PC-3 (cell line): ENCODE results near the gene TPPP. TPM values are rescaled to one million over a fixed set of nuclear protein-coding genes. Genes with fewer than 3 reads are reported as not detected.

Experiments
- ATAC-seq: fragments of 200-7000 bp; cut with Tn5 transposase; 2 replicates; pipeline ENCODE4 v1.9.1; 2020; ENCODE audit warnings: mild to moderate bottlenecking, moderate library complexity
- BruUV-seq: library from RNA; stranded (reverse); fragments of 400-500 nt; replicated peaks from 2 replicates; lab custom pipeline; 2021; lab: Mats Ljungman, UMichigan
- CTCF ChIA-PET: fragments of 300-600 bp; sonication (Branson Sonifier 250); formaldehyde crosslinking; loops from one replicate; lab custom pipeline; 2022; ENCODE audit warnings: antibody characterized with exemption; lab: Charles Lee
- POLR2A ChIA-PET: fragments of 300-600 bp; sonication (Branson Sonifier 250); formaldehyde crosslinking; loops from one replicate; lab custom pipeline; 2022; ENCODE audit warnings: antibody characterized with exemption; ENCODE audit not compliant: unreplicated experiment; lab: Charles Lee
- DNase-seq: peaks from one replicate; pipeline ENCODE4 v3.0.0-alpha.2; 2015
- H2AFZ ChIP-seq: fragments of 300-600 bp; sonication (generic); 2 replicates; pipeline ENCODE4 v1.6.0; 2016; ENCODE audit warnings: antibody characterized with exemption, low read length
- H3F3A ChIP-seq: fragments of 300-600 bp; sonication (generic); one replicate; pipeline ENCODE4 v1.6.0; 2017; ENCODE audit warnings: antibody characterized with exemption, low read length, control low read depth, mild to moderate bottlenecking; ENCODE audit not compliant: unreplicated experiment
- H3K27ac ChIP-seq: fragments of 300-600 bp; sonication (generic); 2 replicates; pipeline ENCODE4 v1.5.1; 2016; ENCODE audit warnings: mild to moderate bottlenecking, low read length
- H3K27me3 ChIP-seq: fragments of 300-600 bp; sonication (generic); 2 replicates; pipeline ENCODE4 v1.6.1; 2016; ENCODE audit warnings: low read length, mixed read lengths
- H3K36me3 ChIP-seq: fragments of 300-600 bp; sonication (generic); 2 replicates; pipeline ENCODE4 v1.6.1; 2016; ENCODE audit warnings: low read depth, mixed run types, low read length, mixed read lengths
- H3K4me1 ChIP-seq: fragments of 300-600 bp; sonication (generic); 2 replicates; pipeline ENCODE4 v1.5.1; 2016; ENCODE audit warnings: low read length; ENCODE audit not compliant: insufficient read depth
- H3K4me2 ChIP-seq: fragments of 300-600 bp; sonication (generic); 2 replicates; pipeline ENCODE4 v1.6.0; 2016; ENCODE audit warnings: low read length
- H3K4me3 ChIP-seq: fragments of 300-600 bp; sonication (generic); 2 replicates; pipeline ENCODE4 v1.5.1; 2016; ENCODE audit warnings: mild to moderate bottlenecking, low read length, mixed read lengths
- H3K79me2 ChIP-seq: fragments of 300-600 bp; sonication (generic); 2 replicates; pipeline ENCODE4 v1.6.1; 2017; ENCODE audit warnings: low read length, mixed read lengths
- H3K9ac ChIP-seq: fragments of 300-600 bp; sonication (generic); 2 replicates; pipeline ENCODE4 v1.6.0; 2016; ENCODE audit warnings: mild to moderate bottlenecking, low read length
- H3K9me2 ChIP-seq: fragments of 300-600 bp; sonication (generic); replicated peaks from 2 replicates; pipeline ENCODE4 v1.6.1; 2016; ENCODE audit warnings: mixed run types, low read length, mixed read lengths
- H3K9me3 ChIP-seq: fragments of 300-600 bp; sonication (generic); 2 replicates; pipeline ENCODE4 v1.6.1; 2016; ENCODE audit warnings: low read length, mixed read lengths
- H4K20me1 ChIP-seq: fragments of 300-600 bp; sonication (generic); 2 replicates; pipeline ENCODE4 v1.6.1; 2016; ENCODE audit warnings: low read length, mixed read lengths
- CTCF ChIP-seq: fragments of 300-600 bp; sonication (generic); conservative IDR thresholded peaks from 2 replicates; pipeline ENCODE4 v1.5.1; 2017; ENCODE audit warnings: antibody characterized with exemption, low read depth, mild to moderate bottlenecking, low read length
- EZH2 ChIP-seq: fragments of 300-600 bp; sonication (generic); IDR thresholded peaks from one replicate; pipeline ENCODE4 v1.6.1; 2017; ENCODE audit warnings: antibody characterized with exemption, mild to moderate bottlenecking, low read length; ENCODE audit not compliant: unreplicated experiment
- EZH2phosphoT487 ChIP-seq: fragments of 300-600 bp; sonication (generic); IDR thresholded peaks from 2 replicates; pipeline ENCODE4 v1.6.1; 2018; ENCODE audit warnings: mild to moderate bottlenecking, antibody characterized with exemption, low read length, borderline replicate concordance
- intact Hi-C: fragments of 100-400 bp; cut with micrococcal nuclease; formaldehyde crosslinking; loops from 2 replicates; pipeline ENCODE4 v1.9.0; 2023
- total RNA-seq: library from RNA; depleted of rRNA; stranded (reverse); fragments of >200 nt; gene quantifications from 2 replicates; pipeline ENCODE4 v1.2.3, GENCODE V29; 2014

TPPP gene
- total RNA-seq, 1 experiment from 2014 or later = 1.9 TPM

GRCh38 chr5:622359-622758 is 70.8 kb downstream of the TPPP start:
- peaks cover 45% of the 10 kb centered on the region for H3K36me3 ChIP-seq
- H3K9ac ChIP-seq = no peak overlapping the region
- CTCF ChIA-PET = no interaction called here
- no peak overlapping the region for H3K4me3 ChIP-seq
- H2AFZ ChIP-seq = no peak overlapping the region
- peaks cover 11% of the 10 kb centered on the region for H3K79me2 ChIP-seq
- POLR2A ChIA-PET = no interaction called here
- DNase-seq (no peak), ATAC-seq (no peak)
- no peak for TF ChIP-seq CTCF
- no peak for TF ChIP-seq EZH2phosphoT487
- no peak for TF ChIP-seq EZH2
- H3K27ac ChIP-seq = no peak overlapping the region
- no peaks in the 10 kb centered on the region for H3K9me3 ChIP-seq
- intact Hi-C loops = no loop called here
- no peaks in the 10 kb centered on the region for H3K9me2 ChIP-seq
- H3F3A ChIP-seq = no peaks in the 10 kb centered on the region
- H3K27me3 ChIP-seq = no peaks in the 10 kb centered on the region
- BruUV-seq = no TSS peak
- no peak overlapping the region for H3K4me2 ChIP-seq
- no peaks in the 10 kb centered on the region for H3K4me1 ChIP-seq
- H4K20me1 ChIP-seq = 0 out of 2 replicates have a peak, but pooled peaks cover 2% of the 10 kb centered on the region

- no peak overlapping the region for H2AFZ ChIP-seq
- H3K9me2 ChIP-seq = no peaks in the 10 kb centered on the region
- H3K9ac ChIP-seq = no peak overlapping the region
- H3K27me3 ChIP-seq = no peaks in the 10 kb centered on the region
- H4K20me1 ChIP-seq = peaks cover 12% of the 10 kb centered on the region
- H3K9me3 ChIP-seq = no peaks in the 10 kb centered on the region
- BruUV-seq = no TSS peak
- ChIA-PET CTCF (no interaction called here), POLR2A (no interaction called here)
- TF ChIP-seq EZH2 (no peak), CTCF (no peak), EZH2phosphoT487 (no peak)
- peaks cover 46% of the 10 kb centered on the region for H3K36me3 ChIP-seq
- H3K4me2 ChIP-seq = no peak overlapping the region
- H3F3A ChIP-seq = no peaks in the 10 kb centered on the region
- no peak for ATAC-seq
- no peak overlapping the region for H3K4me3 ChIP-seq
- no peak overlapping the region for H3K27ac ChIP-seq
- H3K4me1 ChIP-seq = no peaks in the 10 kb centered on the region
- peaks cover 21% of the 10 kb centered on the region for H3K79me2 ChIP-seq
- intact Hi-C loops = no loop called here
- DNase-seq = no peak
Observed at GRCh38 chr5:621341-621761, 71.8 kb downstream of the TPPP start.

- peaks cover 18% of the 10 kb centered on the region for H4K20me1 ChIP-seq
- H3K9me3 ChIP-seq = no peaks in the 10 kb centered on the region
- DNase-seq = no peak
- peaks cover 47% of the 10 kb centered on the region for H3K36me3 ChIP-seq
- H3K79me2 ChIP-seq = peaks cover 28% of the 10 kb centered on the region
- H3K9ac ChIP-seq = no peak overlapping the region
- no peak overlapping the region for H2AFZ ChIP-seq
- H3K4me2 ChIP-seq = no peak overlapping the region
- no TSS peak for BruUV-seq
- H3K9me2 ChIP-seq = no peaks in the 10 kb centered on the region
- ChIA-PET POLR2A (no interaction called here), CTCF (no interaction called here)
- no peak overlapping the region for H3K4me3 ChIP-seq
- TF ChIP-seq EZH2 = no peak
- TF ChIP-seq CTCF = no peak
- no peak for TF ChIP-seq EZH2phosphoT487
- no peaks in the 10 kb centered on the region for H3K27me3 ChIP-seq
- no peaks in the 10 kb centered on the region for H3K4me1 ChIP-seq
- H3K27ac ChIP-seq = no peak overlapping the region
- ATAC-seq = no peak
- intact Hi-C loops = no loop called here
- H3F3A ChIP-seq = no peaks in the 10 kb centered on the region
Observed at GRCh38 chr5:620586-621180, 72.5 kb downstream of the TPPP start.
